ENCODE measurements around the gene USP19.

DNA sequence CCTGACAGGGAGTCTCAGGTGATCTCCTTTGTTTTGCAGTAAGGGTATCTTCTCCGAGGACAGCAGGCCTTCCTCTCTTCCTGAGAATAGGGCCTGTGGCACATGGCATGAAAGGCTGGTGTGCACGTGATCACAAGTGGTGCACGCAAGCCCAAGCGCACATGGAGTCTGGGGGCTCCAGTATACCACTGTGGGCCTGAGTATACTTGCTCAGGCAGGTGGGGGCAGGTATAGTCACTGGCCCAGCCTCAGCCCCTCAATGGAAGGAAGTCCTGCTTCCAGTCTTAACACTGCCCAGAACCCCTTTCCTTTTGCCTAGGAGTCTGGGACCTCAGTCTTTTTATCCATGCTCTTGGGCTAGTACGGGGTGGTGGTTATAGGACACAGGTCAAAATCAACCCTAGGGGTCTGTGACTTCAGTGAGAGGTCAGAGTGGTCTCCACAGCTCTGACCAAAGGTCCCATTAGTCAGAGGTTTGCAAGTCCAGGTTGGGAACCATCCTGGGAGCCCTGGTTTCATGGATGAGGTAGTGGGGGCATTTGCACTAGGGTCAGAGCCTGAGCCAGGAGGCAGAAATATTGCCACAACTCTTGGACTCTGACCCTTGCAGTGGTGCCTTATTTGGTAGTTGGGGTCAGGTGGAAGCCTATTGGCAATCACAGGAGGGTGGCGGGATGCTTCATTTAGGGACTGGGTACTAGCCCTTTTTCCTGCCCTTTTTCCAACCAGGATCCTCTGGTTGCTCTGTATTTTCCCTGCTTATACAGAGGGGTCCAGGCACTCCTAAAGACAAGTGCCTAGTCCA, 46.3 kb upstream of the USP19 start:
- TF ChIP-seq, protein P1, sequence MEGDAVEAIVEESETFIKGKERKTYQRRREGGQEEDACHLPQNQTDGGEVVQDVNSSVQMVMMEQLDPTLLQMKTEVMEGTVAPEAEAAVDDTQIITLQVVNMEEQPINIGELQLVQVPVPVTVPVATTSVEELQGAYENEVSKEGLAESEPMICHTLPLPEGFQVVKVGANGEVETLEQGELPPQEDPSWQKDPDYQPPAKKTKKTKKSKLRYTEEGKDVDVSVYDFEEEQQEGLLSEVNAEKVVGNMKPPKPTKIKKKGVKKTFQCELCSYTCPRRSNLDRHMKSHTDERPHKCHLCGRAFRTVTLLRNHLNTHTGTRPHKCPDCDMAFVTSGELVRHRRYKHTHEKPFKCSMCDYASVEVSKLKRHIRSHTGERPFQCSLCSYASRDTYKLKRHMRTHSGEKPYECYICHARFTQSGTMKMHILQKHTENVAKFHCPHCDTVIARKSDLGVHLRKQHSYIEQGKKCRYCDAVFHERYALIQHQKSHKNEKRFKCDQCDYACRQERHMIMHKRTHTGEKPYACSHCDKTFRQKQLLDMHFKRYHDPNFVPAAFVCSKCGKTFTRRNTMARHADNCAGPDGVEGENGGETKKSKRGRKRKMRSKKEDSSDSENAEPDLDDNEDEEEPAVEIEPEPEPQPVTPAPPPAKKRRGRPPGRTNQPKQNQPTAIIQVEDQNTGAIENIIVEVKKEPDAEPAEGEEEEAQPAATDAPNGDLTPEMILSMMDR (conservative IDR thresholded peaks at IDR 0.05; ENCODE audit: low read length) = no peak
- TF ChIP-seq EZH2phosphoT487 (IDR thresholded peaks at IDR 0.05; ENCODE audit: borderline replicate concordance, low read depth, low read length) = no peak
